Prostate gland (tissue), 2 donors: ENCODE data around the gene CDK5RAP3. TPM values are rescaled to one million over a fixed set of nuclear protein-coding genes. Genes with fewer than 3 reads are reported as not detected.

ENCODE experiments used
- DNase-seq: peaks from one replicate; pipeline ENCODE4 v3.0.0-alpha.2; 2019; ENCODE audit warnings: low spot score
- H3K27ac ChIP-seq, 2 donors: fragments of 200-600 bp; sonication (generic); 2 replicates each; pipeline ENCODE4 v1.5.1; 2017 to 2019
- H3K27me3 ChIP-seq: fragments of 200-600 bp; sonication (generic); replicated peaks from 2 replicates; pipeline ENCODE4 v1.5.1; 2019; ENCODE audit not compliant: insufficient read depth
- H3K36me3 ChIP-seq, 2 donors: fragments of 200-600 bp; sonication (generic); 1 replicate in 1 of 2; 2 replicates in 1 of 2; pipeline versions ENCODE4 v1.5.1 to v1.8.1; 2017 to 2019
- H3K4me1 ChIP-seq: fragments of 200-600 bp; sonication (generic); replicated peaks from 2 replicates; pipeline ENCODE4 v1.5.1; 2019
- H3K4me3 ChIP-seq, 2 donors: fragments of 200-600 bp; sonication (generic); 2 replicates each; pipeline ENCODE4 v1.5.1; 2017 to 2019
- H3K9me3 ChIP-seq: fragments of 200-600 bp; sonication (generic); 2 replicates; pipeline ENCODE4 v1.5.1; 2017
- POLR2A ChIP-seq: fragments of 450-650 bp; IDR thresholded peaks from one replicate; pipeline ENCODE4 v1.6.1; 2016; ENCODE audit warnings: antibody characterized with exemption, mild to moderate bottlenecking
- POLR2AphosphoS5 ChIP-seq: sonication (generic); formaldehyde crosslinking; IDR thresholded peaks from one replicate; pipeline ENCODE4 v1.6.1; 2017; ENCODE audit warnings: antibody characterized with exemption
- WGBS: methylation state at CpG from one replicate; pipeline ENCODE4 v1.1.5; 2018; 5-methylcytosine and 5-hydroxymethylcytosine counted together
- intact Hi-C: fragments of 100-400 bp; cut with DNase I; formaldehyde crosslinking; loops from one replicate; pipeline ENCODE4 v1.14.2; 2022
- total RNA-seq, 2 donors: library from RNA; depleted of rRNA; stranded (reverse); fragments of >200 nt; gene quantifications; one replicate each; pipeline ENCODE4 v1.1.0, GENCODE V29; 2016
- TF ChIP-seq, protein P1 (sequence below), 4 experiments: fragments of 200-600 bp in 2 of 4; fragments of 450-650 bp in 2 of 4; sonication (generic) in 2 of 4; IDR thresholded peaks; 1 replicate in 3 of 4; 2 replicates in 1 of 4; pipeline ENCODE4 v1.5.1; 2016 to 2019; ENCODE audit warnings: antibody characterized with exemption in 4 of 4, mild to moderate bottlenecking in 2 of 4, moderate library complexity in 2 of 4

CDK5RAP3 gene
- total RNA-seq = 100 to 1,000 TPM; 185 to 193 TPM

DNA sequence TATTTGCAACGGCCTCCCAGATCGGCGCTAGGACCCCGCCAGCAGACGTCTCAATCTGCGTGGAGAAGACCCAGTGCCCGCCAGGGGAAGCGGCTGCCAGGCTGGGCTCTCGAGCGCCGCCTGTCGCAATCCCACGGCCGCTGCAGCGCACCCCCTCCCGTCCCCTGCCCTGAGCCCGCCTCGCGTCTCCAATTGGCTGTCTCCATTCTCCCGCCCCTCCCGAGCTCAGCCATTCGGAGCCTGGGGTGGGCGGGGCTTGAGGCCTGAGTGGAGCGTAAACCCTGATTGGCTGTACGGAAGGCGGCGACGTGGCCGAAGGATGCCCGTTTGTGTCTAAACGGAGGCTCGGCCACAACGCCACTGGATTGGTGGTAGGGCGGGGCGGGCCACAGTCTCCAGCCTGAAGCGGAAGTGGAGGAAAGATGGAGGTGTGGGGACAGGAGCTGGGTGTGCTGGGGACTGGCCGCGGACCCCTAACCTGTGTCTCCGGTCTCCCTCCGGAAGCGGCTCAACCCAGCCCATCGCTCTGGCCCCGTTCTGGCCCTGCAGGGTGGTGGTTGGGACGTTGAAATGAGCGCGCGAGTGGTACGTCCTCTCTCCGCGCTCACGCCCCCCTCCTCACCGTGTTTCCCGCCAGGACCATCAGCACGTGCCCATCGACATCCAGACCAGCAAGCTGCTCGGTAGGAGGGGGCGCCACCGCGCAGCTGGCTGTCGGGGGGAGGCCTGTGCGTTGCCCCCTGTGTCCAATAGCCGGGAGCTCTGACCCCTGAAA is at the start of gene CDK5RAP3:
CDK5RAP3 (plus strand) TSS at position 389 of the 775 bp plus-strand sequence; CDS start at position 423, 34 bp downstream.
- peaks cover 5 to 15% of the 10 kb centered on the region in 2 donors for H3K36me3 ChIP-seq
- peak within 1 kb of the TSS; percentile 53 to 70 for H3K4me3 ChIP-seq
- peak; percentile 87 for TF ChIP-seq POLR2A
- peak; percentile 100 for TF ChIP-seq POLR2AphosphoS5
- TF ChIP-seq, protein P1, sequence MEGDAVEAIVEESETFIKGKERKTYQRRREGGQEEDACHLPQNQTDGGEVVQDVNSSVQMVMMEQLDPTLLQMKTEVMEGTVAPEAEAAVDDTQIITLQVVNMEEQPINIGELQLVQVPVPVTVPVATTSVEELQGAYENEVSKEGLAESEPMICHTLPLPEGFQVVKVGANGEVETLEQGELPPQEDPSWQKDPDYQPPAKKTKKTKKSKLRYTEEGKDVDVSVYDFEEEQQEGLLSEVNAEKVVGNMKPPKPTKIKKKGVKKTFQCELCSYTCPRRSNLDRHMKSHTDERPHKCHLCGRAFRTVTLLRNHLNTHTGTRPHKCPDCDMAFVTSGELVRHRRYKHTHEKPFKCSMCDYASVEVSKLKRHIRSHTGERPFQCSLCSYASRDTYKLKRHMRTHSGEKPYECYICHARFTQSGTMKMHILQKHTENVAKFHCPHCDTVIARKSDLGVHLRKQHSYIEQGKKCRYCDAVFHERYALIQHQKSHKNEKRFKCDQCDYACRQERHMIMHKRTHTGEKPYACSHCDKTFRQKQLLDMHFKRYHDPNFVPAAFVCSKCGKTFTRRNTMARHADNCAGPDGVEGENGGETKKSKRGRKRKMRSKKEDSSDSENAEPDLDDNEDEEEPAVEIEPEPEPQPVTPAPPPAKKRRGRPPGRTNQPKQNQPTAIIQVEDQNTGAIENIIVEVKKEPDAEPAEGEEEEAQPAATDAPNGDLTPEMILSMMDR (IDR thresholded peaks at IDR 0.05) = peak; percentile 92 to 100 (median 99)
- DNase-seq = peak; percentile 100
- no peaks in the 10 kb centered on the region for H3K27me3 ChIP-seq
- intact Hi-C loops = loop anchor here (2.0 to 5.0 kb wide), 2 partner anchors 22 to 74 kb away; partner anchors contain the start of gene SP2
- H3K4me1 ChIP-seq = no peaks in the 10 kb centered on the region
- peak within 1 kb of the TSS; percentile 61 to 77 for H3K27ac ChIP-seq
- no peaks in the 10 kb centered on the region for H3K9me3 ChIP-seq
- under 1% methylated on average over 59 of the region's 62 CpGs for WGBS

GRCh38 chr17:47924785-47925677 is 45.9 kb upstream of the CDK5RAP3 start:
- H3K36me3 ChIP-seq = peaks cover 0 to 17% of the 10 kb centered on the region in 2 donors
- H3K27ac ChIP-seq = no peak overlapping the region
- peaks cover 10% of the 10 kb centered on the region for H3K4me1 ChIP-seq

GRCh38 chr17:47925678-47925988 is 45.3 kb upstream of the CDK5RAP3 start:
- TF ChIP-seq, protein P1 (IDR thresholded peaks at IDR 0.05) = no peak
- TF ChIP-seq POLR2A = no peak
- no peak for TF ChIP-seq POLR2AphosphoS5
- peaks cover 0 to 17% of the 10 kb centered on the region in 2 donors for H3K36me3 ChIP-seq
- WGBS = 83% methylated on average over 3 of the region's 3 CpGs
- no peaks in the 10 kb centered on the region for H3K27me3 ChIP-seq
- peaks cover 11% of the 10 kb centered on the region for H3K4me1 ChIP-seq
- no peaks in the 10 kb centered on the region for H3K9me3 ChIP-seq
- H3K27ac ChIP-seq = no peak overlapping the region
- DNase-seq = no peak
- no peak overlapping the region for H3K4me3 ChIP-seq
- intact Hi-C loops = no loop called here

More at GRCh38 chr17:47924785-47925677, 45.9 kb upstream of the CDK5RAP3 start:
- H3K27me3 ChIP-seq = no peaks in the 10 kb centered on the region
- 92% methylated on average over 23 of the region's 23 CpGs for WGBS
- no peak for DNase-seq
- H3K4me3 ChIP-seq = no peak overlapping the region
- intact Hi-C loops = no loop called here
- no peaks in the 10 kb centered on the region for H3K9me3 ChIP-seq
- TF ChIP-seq POLR2A = no peak

DNA sequence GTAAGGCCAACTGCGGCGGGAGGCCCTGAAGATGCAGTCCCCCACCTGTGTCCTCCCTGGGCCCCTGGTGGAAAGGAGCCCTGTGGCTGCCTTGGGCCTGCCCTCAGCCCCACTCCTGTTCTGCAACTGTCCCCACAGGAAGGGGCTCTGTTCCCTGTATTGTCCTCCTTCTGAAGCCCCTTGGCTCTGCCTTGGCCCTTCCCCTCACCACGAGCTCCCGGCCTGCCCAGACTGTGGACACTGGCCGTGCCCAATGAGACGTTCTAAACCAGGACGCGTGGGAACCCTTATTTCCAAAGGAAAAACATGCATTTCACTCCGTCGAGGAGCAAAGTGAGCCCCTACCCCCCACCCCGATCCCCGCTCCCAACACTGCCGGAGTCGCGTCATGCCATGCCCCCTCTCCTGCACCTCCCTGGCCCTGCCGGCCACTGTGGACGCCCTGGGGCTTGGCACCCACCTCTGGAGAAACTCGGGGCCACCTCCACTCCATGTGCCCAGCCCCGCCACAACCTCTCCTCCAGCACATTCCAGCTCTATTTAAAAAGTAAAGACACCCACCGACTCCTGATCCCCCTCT is 43.0 kb upstream of the CDK5RAP3 start:
- Histone ChIP-seq H3K4me1 (peaks cover 11% of the 10 kb centered on the region), H3K27ac (no peak overlapping the region), H3K27me3 (no peaks in the 10 kb centered on the region), H3K4me3 (no peak overlapping the region), H3K9me3 (no peaks in the 10 kb centered on the region), H3K36me3 (peaks cover 0 to 17% of the 10 kb centered on the region in 2 donors)
- WGBS = 79% methylated on average over 20 of the region's 20 CpGs
- DNase-seq = no peak
- TF ChIP-seq POLR2AphosphoS5 = no peak
- TF ChIP-seq, protein P1 (IDR thresholded peaks at IDR 0.05) = no peak
- TF ChIP-seq POLR2A = no peak
- intact Hi-C loops = no loop called here

- H3K27me3 ChIP-seq = no peaks in the 10 kb centered on the region
- WGBS = 37% methylated on average over 2 of the region's 2 CpGs
- H3K36me3 ChIP-seq = peaks cover 0 to 13% of the 10 kb centered on the region in 2 donors
- peak overlapping the region in 1 of 2 donors; percentile 51 for H3K27ac ChIP-seq
- DNase-seq = no peak
- TF ChIP-seq, protein P1 (IDR thresholded peaks at IDR 0.05) = no peak
- no peak for TF ChIP-seq POLR2AphosphoS5
- TF ChIP-seq POLR2A = no peak
- H3K4me3 ChIP-seq = no peak overlapping the region
- H3K4me1 ChIP-seq = peaks cover 11% of the 10 kb centered on the region
- intact Hi-C loops = no loop called here
- H3K9me3 ChIP-seq = no peaks in the 10 kb centered on the region
Measured at GRCh38 chr17:47928415-47928814, 42.5 kb upstream of the CDK5RAP3 start.
